Daoy (cell line): ENCODE results near the gene POTEM. TPM values are rescaled to one million over a fixed set of nuclear protein-coding genes. Genes with fewer than 3 reads are reported as not detected.
"Not testable (repeated sequence)": the region's sequence is repeated elsewhere in the genome, so short reads cannot be mapped to it uniquely, and the experiment has no call there.

Experiments used
- DNase-seq: peaks from one replicate; pipeline ENCODE4 v3.0.0-alpha.2; 2015; ENCODE audit warnings: low read depth
- total RNA-seq: library from RNA; depleted of rRNA; stranded (reverse); fragments of >200 nt; shearing (Covaris generic); gene quantifications from 2 replicates; pipeline ENCODE4 v1.2.3, GENCODE V29; 2014; rRNA removed

The POTEM gene
- 0.51 and 0.57 TPM in 2 replicates for total RNA-seq

DNA sequence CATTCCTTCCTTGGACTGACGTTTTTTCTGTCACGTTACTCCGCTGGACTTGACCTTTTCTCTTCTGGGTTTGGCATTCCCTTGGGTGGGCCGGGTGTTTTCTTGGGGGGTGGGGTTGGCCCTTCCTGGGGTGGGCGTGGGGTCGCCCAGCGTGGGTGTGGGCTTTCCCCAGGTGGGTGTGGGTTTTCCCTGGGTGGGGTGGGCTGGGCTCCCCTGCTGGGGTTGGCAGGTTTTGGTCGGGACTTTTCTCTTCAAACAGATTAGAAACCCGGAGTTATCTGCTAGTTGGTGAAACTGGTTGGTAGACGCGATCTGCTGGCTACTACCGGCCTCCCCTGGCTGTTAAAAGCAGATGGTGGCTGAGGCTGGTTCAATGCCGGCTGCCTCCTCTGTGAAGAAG is at the start of gene POTEM:
Gene POTEM (plus strand): TSS at position 301 of the 400 bp plus-strand sequence. CDS start 52 bp downstream, at position 353.
- not testable (repeated sequence) for DNase-seq

DNA sequence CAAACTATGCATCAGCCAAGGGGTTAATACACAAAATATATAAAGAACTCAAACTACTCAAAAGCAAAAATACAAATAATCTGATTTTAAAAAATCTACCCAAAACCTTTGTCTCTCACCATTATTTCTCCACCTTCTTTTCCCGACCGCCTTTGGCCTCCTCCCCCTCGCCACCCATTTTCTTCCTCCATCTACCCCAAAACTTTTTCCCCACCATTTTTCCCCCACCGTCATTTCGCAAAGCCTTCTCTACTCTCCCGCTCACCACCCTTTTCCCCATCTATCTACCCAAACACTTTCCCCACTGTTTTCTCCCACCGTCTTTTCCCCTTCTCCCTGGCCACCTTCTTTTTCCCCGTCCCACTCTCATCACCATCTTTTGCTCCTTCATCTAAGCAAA is 48.9 kb upstream of the POTEM start:
- DNase-seq = not testable (repeated sequence)

DNA sequence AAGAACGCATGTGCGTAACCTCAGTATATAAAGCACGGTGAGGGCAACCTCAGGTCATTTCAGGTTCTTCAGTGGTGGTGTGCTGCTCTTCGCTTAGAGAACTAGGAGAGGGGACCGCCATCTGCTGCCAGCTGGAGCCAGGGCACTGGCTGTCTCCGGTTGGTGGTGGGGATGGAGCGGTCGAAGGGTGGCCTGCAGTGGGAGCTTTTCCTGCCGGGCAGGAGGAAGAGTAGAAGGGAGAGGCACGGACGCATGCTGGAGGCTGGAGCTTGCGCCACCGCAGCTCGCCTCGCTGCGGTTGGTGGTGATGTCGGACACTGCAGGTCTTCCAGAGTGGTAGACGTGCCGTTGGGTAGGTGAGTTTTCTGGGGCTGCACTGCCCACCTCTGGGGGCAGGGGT is 47.2 kb upstream of the POTEM start:
- DNase-seq = not testable (repeated sequence)

DNA sequence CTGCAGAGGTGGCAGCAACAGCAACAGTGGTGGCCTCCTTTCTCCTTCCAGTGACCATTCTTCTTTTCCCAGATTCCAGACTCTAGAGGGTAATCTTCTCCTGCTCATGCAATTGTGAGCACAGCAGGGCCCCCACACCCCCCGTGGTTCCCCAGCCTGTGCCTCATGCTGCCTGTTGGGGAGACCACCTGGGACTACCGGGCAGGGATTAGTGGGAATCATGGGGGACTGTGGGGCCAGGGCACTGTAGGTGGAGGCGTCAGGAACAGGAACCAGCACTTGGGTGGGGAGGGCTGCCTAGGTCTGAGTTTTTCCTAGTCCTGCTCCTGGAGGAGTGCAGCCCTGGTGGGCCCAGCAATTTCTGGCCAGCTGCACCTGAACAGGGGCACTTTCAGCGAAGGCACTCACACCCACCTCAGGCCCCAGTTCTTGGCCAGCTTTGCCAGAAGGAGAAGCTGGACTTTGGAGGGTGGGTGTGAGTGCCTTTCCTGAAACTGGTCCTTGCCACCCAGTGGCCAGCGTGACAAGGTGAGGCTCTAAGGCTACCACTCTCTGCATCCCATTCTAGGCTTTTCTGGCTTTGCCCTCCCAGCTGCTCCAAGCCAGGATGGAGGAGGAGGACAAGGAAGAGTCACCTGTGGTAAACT is 46.1 kb upstream of the POTEM start:
- not testable (repeated sequence) for DNase-seq

DNA sequence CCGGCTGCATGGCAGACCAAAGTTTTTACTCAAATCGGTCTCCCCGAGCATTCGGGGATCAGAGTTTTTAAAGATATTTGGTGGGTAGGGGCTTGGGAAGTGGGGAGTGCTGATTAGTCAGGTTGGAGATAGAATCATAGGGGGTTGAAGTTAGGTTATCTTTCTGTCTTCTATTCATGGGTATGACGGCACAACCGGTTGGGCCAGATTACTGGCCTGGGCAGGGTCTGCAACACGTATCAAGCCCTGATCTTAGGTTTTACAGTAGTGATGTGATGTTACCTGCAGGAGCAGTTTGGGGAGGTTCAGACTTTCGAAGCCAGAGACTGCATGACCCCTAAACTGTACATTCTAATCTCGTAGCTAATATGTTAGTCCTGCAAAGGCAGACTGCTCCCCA is 30.4 kb upstream of the POTEM start:
- not testable (repeated sequence) for DNase-seq

DNA sequence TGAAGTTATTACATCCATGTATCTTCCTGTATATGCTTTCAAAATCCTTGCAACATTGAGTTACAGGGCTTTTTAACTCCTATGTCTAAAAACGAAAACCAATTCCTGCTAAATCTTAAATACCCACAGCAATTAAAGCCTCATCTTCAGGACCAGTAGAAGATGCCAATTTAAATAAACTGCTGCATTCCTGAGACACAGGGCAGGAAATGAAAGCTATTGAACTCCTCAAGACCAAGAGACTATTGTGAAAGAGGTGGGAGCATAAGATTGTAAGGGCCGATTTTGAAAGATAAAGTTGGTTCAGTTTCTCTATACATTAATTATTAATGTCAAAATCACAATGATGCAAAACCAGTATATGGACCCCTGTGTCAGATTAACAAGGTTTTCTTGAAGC is 28.5 kb upstream of the POTEM start:
- not testable (repeated sequence) for DNase-seq

DNA sequence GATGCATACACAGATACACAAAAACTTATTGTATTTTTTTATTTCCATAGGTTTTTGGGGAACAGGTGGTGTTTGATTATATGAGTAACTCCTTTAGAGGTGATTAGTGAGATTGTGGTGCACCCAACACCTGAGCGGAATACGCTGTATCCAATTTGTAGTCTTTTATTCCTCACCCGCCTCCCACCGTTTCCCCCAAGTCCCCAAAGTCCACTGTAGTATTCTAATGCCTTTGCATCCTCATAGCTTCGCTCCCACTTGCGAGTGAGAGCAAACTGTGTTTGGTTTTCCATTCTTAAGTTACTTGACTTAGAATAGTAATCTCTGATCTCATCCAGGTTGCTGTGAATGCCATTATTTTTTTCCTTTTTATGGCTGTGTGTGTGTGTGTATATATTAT is 17.3 kb upstream of the POTEM start:
- not testable (repeated sequence) for DNase-seq

DNA sequence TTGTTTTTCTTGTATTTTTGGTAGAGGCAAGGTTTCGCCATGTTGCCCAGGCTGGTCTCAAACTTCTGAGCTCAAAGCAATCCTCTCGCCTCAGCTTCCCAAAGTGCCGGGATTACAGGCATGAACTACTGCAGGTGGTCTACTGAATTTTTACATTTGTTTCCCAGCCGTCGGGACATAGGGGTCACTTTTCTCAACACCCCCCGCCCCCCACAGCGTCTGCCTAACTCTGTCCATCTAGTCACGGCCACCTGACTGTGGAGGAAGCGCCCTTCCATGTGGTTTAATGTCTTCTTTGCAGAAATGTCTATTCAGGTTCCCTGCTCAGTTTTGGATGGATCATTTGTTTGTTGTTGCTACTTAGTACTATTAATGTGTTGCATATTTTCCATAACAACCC is 14.1 kb upstream of the POTEM start:
- not testable (repeated sequence) for DNase-seq

DNA sequence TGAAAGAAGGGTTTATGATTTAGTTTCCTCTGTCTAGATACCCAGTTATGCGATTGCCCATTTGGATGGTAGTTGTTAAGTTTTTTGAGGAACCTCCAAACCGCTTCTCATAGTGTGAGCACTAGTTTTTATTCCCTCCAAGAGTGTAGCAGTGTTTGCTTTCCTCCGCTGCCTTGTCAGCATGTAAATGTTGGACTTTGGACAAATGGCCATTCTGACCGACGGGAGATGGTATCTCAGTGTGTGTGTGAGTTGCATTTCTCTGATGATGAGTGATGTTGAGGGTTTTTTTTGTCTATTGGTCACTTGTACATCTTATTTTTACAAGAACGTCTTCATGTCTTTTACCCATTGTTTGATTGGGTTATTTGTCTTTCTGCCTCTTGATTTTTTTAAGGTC is 11.4 kb upstream of the POTEM start:
- not testable (repeated sequence) for DNase-seq

DNA sequence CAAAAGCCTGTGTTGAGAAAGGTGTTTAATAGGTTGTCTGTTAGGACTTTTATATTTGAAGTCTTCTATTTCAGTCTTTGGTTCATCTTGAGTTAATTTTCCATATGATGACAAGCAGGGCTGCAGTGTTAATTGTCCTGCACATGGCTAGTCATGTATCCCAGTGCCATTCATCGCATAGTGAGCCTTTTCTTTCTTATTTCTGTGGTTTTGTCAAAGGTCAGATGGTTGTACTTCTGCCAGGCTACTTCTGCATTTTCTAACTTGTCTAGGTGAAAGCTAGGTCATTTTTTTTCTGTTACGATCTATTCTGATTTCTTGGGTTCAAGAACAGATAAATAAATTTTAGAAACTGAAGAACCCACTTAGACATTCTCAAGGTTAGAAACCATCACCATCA is 5.7 kb upstream of the POTEM start:
- DNase-seq = not testable (repeated sequence)

DNA sequence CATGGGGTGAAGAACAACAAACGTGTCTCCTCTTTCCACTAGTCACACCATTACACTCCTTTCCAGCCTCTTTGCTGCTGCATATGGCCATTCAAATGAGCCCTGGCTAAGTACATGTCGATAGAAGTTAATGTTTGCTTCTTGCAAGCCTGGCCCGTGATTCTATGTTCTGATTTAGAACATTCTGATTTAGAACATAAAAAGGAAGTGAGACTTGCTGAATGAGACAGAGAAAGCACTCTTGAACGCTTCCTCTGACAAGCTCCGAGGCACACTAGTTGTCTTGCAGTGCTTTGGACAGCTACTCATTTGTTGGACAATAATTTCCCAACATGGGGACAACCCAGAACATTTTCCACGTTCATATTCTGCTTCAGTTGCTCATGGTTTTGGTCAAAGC is 5.1 kb upstream of the POTEM start:
- DNase-seq = not testable (repeated sequence)

DNA sequence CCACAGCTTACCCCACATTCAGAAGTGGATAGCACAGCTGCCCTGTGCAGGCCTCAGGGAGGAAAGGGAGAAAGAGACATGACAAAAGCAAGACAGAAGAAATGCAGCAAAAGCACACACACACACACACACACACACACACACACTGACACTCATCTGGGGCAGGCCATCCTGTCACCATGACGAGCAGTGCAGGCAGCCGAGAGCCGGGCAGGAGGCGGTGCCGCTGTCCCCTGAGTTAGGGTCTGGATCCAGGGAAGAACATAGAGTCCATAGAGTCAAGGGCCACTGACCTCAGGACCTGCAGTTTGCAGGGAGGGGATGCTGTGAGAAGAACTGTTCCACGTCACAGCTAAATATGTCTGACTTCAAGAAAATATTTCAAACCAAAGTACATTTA is 4.0 kb upstream of the POTEM start:
- DNase-seq = not testable (repeated sequence)

DNA sequence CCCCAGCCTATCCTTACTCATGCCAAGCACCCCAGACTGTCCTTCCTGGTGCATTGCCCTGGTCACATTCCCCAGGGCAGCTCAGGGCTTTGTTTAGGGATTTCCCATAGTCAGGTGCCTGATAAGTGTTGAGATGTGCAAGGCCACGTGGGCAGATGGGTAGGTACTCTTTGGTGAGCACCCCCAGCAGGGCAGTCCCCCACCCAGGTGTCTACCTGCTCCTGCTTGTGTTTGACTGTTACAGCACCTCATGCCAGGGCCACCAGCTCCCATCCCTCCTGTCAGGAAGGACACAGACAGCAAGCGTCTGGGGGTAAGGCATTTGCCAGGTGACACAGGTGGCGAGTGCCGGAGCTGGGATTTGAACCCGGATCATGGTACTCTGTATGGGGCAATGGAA is 2.4 kb upstream of the POTEM start:
- DNase-seq = not testable (repeated sequence)

DNA sequence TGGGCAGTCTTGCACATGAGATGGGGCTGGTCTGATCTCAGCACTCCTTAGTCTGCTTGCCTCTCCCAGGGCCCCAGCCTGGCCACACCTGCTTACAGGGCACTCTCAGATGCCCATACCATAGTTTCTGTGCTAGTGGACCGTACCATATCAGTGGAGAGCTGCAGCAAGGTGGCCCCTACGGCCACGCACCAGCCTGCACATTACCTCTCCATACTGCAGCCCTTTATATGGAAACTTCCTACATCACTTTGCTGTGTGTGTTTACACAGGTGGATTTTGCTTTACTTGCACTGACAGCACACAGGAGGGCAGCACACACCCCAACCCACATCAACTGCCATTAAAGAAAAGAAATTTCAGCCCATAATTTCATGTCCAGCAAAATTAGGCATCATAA is 35.3 kb downstream of the POTEM start:
- DNase-seq = not testable (repeated sequence)

DNA sequence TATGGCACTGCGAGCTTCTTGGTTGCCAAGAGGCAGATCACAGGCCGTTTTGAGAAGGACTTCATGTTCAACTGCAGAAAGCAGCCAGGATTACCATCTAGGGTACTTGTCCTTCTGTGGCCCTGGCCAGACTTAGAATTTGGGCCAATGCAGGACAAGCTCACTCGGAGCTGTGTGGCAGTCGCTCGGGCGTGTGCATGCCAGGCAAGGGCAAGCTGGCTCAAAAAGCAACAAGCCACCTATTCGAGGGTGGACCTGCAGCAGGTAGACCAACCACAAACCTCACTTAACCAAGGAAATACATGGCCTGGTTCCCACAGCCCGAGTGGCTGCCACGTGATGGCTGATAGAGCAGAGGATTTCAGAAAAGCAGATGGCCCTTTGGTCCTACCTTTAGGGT is 39.3 kb downstream of the POTEM start:
- not testable (repeated sequence) for DNase-seq

DNA sequence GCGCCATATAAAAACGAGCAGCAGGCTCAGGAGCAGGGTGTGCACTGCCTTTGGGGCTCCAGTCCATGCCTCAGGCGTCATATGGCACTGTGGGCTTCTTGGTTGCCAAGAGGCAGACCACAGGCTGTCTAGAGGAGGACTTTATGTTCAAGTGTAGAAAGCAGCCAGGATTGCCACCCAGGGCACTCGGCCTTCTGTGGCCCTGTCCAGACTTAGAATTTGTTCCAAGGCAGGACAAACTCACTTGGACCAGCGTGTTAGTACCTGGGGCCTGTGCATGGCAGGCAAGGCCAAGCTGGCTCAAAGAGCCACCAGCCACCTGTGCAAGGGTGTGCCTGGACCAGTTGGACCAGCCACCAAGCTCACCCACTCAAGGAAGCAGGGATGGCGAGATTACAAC is 40.4 kb downstream of the POTEM start:
- not testable (repeated sequence) for DNase-seq

DNA sequence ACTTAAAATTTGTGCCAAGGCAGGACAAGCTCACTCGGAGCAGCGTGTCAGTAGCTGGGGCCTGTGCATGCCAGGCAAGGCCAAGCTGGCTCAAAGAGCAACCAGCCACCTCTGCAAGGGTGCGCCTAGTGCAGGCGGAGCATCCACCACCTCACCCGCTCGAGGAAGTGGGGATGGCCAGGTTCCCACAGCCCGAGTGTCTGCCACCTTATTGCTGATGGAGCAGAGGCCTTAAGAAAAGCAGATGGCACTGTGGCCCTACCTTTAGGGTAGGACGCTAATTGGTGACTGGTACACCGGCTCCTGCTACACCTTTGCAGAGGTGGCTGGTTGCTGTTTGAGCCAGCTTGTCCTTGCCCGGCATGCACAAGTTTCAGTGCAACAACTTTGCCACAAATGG is 43.8 kb downstream of the POTEM start:
- not testable (repeated sequence) for DNase-seq

DNA sequence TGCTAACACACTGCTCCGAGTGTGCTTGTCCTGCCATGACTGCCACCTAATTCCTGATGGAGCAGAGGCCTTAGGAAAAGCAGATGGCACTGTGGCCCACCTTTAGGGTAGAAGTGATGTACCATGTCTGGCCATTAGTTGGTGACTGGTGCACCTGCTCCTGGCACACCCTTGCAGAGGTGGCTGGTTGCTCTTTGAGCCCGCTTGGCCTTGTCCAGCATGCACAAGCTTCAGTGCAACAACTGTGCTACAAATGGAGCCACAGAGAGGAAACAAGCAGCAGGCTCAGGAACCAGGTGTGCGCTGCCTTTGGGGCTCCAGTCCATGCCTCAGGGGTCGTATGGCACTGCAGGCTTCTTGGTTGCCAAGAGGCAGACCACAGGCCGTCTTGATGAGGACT is 44.5 kb downstream of the POTEM start:
- DNase-seq = not testable (repeated sequence)

DNA sequence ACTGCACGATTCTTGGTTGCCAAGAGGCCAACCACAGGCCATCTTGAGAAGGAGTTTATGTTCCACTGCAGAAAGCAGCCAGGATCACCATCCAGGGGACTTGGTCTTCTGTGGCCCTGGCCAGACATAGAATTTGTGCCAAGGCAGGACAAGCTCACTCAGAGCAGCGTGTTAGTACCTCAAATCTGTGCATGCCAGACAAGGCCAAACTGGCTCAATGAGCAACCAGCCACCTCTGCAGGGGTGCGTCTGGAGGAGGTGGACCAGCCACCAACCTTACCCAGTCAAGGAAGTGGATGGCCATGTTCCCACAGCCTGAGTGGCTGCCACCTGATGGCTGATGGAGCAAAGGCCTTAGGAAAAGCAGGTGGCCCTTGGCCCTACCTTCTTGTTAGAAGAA is 48.0 kb downstream of the POTEM start:
- not testable (repeated sequence) for DNase-seq

DNA sequence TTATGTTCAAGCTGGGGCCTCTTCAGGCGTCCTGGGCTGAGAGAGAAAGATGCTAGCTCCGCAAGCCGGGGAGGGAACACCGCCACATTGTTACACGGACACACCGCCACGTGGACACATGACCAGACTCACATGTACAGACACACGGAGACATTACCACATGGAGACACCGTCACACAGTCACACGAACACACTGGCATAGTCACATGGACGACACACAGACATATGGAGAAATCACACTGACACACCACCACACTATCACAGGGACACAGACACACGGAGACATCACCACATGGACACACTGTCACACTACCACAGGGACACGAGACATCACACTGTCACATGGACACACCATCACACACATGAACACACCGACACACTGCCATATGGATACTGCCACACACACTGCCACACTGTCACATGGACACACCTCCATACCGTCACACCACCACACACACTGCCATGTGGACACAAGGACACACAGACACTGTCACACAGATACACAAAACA is 57.9 kb downstream of the POTEM start:
- not testable (repeated sequence) for DNase-seq

DNA sequence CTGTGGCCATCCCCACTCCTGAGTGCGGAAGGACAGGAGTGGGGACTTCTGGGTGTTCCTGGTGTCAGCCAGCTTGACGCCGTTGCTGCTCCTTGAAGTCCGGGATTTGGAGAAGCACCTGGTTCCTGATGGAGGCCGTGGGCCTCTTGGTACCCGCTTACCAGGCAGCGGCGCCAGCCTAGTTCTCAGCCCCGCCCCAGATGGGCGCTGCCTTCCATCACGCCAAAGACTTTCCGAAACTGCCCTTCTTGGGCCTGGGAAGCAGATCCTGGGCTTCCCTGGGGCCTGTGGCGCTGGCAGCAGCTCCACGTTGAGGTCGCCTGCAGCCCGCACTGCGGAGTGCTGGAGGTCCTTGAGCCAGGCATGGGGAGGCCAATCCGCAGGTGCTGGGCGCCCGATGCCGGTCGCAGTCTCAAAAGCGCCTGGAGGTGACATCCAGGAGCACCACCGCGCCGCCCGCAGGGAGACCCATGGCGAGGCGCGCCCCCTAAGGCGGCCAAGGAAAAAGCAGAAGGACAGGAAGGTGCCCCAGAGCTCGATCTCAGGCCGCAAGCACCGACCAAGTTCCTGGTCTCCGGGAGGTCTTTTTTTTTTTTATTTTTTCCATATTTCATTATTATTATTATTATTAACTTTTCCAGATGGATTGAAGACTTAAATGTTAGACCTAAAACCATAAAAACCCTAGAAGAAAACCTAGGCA is 59.6 kb downstream of the POTEM start:
- not testable (repeated sequence) for DNase-seq

DNA sequence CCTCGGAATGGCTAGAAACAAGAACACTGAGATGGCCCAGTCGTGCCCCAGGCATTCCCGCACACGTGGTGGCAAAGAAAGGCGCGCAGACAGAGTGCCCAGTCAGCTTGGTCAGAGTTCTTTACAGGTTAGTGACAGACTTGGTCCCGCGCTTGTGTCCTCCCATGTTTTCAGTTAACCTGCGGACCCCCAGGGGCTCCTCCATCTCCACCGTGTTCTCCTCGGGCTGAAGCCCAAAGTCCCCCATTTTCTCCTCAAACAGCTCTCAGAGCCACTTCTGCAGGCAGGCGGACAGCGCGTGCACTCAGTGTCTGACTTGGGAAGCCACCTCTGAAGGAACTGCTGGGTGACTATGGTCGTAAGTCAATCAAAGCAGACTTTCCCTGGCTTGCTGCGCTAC is 60.7 kb downstream of the POTEM start:
- not testable (repeated sequence) for DNase-seq

DNA sequence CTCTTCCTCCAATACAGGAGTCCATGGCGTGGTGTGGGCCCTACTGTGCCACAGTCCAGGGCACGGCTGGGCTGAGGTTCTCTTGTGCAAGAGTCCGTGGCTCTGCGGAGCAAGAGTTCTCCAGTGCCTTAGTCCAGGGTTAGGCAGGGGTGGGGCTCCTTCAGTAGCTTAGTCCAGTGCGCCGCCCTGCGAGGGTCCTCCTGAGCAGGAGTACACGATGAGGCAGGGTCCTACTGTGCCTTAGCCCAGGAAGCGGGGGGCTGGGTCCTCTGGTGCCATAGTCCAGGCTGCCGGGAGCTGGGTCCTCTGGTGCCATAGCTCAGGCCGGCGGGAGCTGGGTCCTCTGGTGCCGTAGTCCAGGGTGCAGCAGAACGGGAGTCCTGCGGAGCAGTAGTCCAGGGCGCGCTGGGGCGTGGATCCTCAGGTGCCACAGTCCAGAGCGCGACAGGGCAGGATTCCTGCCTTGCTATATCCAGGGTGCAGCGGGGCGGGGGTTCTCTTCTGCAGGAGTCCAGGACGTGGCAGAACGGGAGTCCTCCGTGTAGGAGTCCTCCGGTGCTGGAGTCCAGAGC is 69.7 kb downstream of the POTEM start:
- DNase-seq = not testable (repeated sequence)
